Measurements from ENCODE around the gene C2orf92.
"Not testable (repeated sequence)": the region's sequence is repeated elsewhere in the genome, so short reads cannot be mapped to it uniquely, and the experiment has no call there.

Gene C2orf92

DNA sequence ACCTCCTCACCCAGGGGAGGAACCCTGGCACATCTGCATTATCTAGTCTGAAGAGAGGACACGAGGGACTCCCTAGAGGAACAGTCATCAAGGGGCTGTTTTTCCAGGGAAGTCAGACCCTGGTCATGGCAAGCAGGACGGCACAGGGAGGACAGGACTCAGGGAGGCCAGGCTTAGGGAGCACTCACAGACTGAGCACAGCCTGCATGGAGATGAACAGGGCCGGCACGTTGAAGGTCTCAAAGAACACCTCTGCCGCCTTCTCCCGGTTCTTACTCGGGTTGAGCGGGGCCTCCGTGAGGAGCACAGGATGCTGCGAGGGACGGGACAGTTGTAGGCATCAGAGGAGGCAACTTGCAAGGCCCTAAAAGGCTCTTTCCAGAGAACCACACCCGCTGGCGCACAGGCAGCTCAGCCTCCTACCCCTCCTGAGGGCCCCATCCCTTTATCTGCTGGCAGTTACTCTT is 10.8 kb upstream of the C2orf92 start:
- no peak for DNase-seq
- intact Hi-C loops (cut with DNase I): no loop called here

DNA sequence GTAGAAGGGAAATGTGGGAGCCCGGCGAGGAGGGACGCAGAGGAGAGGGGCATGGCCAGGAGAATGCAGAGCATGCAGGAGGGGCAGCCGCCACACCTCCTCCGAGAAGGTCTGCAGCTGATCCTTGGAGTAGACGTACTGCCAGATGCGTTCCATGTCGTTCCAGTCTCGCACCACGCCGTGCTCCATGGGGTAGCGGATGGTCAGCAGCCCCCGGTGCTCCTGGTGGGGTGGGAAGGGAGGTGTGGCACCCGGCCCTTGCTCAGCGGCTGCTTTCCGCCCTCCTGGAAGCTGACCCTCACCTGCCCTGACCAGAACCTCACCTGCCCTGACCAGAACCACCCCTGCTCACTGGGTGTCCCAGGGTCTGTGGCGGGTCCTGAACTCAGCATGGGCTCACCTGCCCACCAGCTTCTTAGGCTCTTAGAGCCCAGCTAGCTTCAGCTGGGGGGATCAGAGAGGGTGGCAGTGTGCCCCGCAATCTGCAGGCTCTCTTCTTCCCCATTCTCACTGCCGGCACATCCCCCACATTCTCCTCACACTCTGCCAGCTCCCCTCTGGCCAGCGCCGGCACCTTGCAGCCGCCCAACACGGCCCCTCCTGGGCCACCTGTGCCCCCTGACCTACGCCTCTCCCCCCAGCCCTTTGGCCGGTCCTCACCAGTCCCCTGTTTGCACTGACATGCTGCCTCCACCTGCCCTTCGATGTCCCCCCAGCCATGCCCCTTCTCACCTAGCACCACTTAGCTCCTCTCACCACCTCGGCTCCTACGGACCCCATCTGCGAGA is 10.1 kb upstream of the C2orf92 start:
- intact Hi-C loops (cut with DNase I): no loop called here
- no peak for DNase-seq

DNA sequence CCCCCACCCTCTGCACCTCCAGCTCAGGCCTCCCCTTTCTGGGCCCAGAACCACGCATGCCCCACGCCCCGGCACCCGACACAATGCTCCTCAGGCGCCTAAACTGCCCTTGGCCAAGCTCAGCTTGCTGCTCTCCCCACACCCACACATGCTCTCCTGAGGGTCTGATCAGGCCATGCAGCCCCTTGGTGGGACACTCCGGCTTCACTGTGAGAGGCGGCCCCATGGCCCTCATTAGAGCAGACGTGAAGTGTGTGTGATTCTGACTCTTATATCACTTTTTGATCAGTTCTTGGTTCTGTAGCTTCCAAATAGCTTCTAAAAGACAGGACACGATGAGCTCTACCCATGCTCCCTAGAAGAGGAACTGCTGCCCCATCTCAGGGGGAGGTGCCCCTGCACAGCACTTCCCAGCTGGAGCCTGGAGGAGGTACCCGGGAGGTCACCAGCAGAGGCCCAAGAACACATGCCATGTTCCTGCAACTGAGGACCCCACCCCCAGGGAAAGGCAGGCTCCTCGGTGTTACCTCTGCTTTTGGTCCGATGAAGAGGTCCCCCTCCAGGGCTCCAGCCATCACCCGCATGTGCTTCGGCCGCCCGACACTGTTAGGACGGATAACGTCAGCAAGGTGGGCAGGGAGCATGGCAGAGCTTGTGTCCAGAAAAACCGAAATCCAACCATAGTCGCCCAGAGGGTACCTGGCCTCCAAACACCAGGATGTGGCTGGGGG is 9.3 kb upstream of the C2orf92 start:
- intact Hi-C loops (cut with DNase I): no loop called here
- DNase-seq: no peak

DNA sequence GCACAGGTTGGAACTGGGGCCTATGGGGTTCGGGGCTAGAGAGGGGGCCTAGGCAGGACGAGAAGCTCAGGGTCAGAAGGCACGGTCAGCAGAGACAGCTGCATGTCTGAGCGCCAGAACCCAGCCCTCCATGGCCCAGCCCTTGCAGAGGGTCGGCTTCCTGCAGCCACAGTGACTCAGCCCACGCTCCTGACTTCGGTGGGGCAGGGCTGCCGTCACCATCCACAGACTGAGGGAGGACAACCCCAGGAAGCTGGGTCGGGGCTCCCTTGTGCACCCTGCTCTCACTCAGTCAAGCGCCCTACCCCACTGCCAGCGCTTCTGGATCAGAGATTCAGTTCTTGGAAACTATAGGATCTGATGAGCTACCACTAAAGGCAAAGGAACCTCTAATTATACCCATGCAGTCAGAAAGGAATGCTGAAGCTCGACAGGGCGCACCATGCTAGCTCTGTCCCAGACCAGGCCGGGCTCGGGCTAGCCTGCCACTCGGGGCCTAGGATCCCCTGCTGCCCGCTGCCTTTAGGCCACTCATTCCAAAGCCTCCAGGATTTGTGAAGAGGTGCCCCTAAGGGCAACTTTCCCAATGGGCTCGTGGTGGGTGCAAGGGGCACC is 8.6 kb upstream of the C2orf92 start:
- no peak for DNase-seq
- intact Hi-C loops (cut with DNase I): no loop called here

DNA sequence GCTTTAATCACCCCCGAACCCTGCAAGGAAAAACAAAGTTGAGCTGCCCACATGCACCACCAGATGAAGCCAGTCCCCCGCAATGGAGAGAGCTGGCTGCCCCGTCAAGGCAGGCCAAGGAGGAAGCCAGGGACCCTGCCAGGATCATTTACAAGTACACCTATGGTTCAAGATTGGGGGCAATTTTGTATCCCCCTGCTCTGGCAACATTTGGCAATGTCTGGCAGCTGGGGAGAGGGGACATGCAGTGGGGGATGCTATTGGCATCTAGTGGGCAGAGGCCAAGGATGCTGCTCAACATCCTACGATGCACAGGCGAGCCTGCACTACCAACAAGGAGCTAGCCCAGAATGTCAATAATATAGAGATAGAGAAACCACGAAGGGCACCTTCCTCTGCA is 7.6 kb upstream of the C2orf92 start:
- DNase-seq: no peak
- intact Hi-C loops (cut with DNase I): no loop called here

DNA sequence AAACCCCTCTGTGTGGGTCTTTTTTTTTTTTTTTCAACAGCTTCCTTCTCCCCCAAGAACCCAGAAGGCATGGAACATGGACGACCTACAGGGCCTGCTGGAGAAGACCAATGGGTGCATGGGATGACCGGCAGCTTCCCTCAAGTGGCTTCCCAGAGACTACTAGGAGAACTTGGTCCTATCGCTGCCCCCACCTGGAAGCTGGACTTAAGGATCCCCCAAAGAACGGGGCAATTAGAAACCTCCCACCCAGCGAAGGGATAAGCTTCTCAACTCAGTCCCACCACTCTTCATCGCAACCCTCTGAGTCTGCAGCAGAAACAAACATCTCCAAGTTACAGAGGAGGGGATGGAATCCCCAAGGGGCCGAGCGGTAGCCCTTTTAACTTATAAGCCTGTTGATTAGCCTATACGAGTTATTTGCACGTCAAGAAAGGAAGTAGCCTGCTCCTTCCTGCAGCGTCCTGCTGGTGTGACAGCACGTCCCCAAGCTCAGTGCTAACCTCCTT is 7.1 kb upstream of the C2orf92 start:
- intact Hi-C loops (cut with DNase I): no loop called here
- no peak for DNase-seq

DNA sequence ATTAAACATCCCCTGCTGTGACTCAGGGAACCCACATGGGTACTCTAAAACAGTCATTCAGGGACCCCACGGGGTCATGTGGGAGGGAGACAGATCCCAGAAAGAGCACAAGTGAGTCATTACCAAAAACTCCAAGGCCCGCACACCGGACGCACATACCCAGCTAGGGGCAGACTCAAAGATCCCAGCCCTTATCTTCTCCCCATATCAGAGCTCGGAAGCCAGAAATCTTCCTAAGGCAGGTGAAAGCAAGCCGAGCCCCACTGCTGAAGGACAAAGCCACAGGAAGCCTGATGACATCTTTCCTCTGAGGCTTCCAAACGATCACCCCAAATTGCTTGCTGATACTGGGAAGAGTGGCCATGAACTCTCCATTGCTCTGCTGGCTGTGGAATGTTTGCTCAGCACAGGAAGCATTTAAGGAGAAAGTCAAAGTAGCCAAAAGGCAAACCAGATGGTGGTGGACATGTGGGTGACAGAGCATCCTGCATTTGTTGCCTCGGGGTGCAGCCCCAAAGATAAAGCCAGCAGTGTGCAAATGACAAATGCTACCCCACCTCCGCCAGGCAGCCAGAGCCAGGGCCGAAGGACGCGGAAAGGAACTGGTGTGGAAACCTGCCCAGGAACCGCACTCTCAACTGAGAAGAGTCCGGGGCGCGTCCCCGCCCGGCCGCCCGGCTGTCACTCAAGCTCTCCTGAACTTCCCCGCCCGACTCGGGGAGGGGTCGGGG is 6.5 kb upstream of the C2orf92 start:
- intact Hi-C loops (cut with DNase I): loop anchor here (1.0 kb wide), 1 partner anchor 17 kb away; the partner anchor contains the start of gene COX5B
- DNase-seq: peak; percentile 31 to 84 (median 67)

DNA sequence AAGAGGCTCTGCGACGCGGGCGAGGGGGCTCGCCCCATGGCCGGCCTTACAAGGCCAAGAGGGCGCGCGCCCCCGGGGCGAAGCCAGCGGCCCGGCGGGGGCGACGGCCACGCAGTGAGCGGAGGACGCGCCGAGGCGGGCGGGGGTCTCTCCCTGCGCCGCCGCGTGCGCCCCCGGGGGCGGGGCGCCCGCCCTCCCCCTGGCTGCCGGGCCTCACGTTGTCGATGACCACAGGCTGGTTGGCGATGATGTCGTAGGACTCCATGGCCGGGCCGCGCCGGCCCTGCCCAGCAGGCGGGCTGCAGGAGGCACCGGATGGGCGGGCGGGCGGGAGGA is 5.9 kb upstream of the C2orf92 start:
- intact Hi-C loops (cut with DNase I): loop anchor here (1.0 kb wide), 1 partner anchor 17 kb away; the partner anchor contains the start of gene COX5B
- DNase-seq: no peak

DNA sequence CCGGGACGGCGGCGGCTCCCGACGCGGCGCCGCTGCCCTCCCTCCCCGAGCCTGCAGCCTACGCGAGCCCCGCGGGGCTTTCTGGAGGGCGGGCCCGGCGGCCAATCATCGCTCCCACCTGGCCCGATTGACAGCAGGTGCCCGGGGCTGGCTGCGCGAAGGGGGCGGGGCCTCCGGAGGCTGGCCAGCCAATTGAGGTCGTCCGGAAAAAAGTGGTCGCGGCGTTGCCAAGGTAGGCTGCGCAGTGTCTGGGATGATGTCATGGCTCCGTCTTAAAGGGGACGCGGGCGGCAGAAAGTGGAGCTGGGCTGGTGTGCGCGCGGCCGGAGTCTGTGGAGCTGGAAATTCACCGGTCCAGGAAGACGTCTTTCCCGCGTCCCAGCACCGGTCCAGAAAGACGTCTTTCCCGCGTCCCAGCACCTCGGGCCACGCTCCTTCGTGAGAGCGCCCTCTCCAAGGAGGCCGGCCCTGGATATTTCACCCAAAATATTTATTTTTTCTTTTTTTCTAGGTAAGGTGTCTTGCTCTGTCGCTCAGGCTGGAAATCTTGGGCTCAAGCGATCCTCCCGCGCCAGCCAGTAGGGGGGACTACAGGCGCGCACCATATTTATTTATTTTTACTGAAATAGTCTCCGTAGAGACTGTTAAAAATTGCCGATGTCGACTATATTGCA is 5.4 kb upstream of the C2orf92 start, which contains the start of gene ACTR1B:
Gene ACTR1B, minus strand, starts transcription at position 83 of the 674 bp plus-strand sequence. CDS start 154 bp downstream, outside the sequence.
- intact Hi-C loops (cut with DNase I): loop anchor here (1.0 kb wide), 1 partner anchor 18 kb away; the partner anchor contains the start of gene COX5B
- DNase-seq: peak; percentile 96 to 99 (median 98)

DNA sequence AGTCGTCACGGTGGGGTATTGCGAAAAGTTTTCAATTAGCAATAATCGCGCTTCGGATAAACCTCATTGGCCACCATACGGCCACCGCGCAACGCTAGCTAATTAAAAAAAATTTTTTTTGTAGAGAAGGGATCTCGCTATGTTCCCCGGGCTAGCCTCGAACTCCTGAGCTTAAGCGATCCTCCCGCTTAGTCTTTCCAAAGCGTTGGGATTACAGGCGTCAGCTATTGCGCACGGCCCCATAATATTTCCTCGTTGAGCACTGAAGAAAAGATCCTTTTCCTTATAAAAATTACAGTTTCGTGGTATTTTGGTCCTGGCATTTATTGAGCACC is 4.9 kb upstream of the C2orf92 start:
- peak in 1 of 42 donors; percentile 19 for DNase-seq
- intact Hi-C loops (cut with DNase I): no loop called here

DNA sequence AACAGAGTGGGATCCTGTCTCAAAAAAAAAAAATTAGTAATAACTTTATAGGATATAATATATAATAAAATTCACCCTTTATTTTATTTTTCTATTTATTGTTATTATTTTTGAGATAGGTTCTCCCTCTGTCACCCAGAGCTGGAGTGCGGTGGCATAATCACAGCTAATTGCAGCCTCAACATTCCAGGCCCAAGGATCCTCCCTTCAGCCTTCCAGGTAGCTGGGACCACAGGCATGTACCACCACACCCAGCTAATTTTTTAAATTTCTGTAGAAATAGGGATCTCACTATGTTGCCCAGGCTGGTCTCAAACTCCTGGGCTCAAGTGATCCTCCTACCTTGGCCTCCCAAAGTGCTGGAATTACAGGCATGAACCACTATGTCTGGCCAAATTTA is 958 bp downstream of the C2orf92 start:
- intact Hi-C loops (cut with DNase I): no loop called here
- no peak for DNase-seq

DNA sequence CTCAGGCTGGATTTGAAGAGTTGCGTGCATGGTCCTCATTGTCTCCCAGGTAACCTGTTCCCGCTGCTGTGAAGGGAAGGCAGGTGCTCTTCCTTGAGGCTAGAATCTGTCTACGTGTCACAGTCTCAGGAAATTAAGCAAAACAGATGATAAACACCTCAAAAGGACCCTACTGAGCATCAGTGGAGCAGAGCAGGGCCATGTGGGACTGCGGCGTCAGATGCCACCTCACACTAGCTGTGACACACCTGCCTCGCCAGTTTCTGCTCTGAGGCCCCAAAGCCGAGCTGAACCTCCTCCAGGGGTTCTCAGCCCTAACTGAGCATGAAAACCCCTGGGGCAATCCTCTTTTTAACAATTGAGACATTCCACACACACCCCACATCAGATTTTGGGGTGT is 2.0 kb downstream of the C2orf92 start:
- no peak for DNase-seq
- intact Hi-C loops (cut with DNase I): no loop called here

DNA sequence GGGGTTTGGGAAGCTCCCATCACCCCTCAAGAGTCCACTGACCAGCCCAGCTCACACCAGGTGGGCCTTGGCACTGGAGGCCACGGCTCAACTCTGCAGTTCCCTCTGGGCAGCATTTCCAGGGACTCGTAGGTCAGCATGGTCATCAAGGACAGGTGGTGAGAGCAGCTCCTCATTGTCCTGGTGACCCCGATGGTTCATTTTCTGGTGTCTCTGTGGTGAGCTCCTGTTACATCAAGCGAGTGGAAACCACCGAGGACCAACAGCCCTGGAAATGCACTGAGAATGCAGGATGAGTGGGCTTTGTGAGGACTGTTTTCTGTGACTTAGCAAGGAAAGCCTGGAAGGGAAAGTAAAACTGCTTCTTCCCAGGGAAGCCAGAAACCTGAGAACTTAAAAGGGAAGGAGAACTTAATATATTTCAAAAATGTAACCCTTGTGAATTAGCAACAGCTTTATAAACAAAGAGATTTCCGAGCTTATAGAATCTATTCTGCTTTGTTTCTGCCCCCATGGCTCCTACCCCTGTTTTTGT is 3.2 kb downstream of the C2orf92 start:
- DNase-seq; intact Hi-C loops (cut with DNase I): not testable (repeated sequence)

DNA sequence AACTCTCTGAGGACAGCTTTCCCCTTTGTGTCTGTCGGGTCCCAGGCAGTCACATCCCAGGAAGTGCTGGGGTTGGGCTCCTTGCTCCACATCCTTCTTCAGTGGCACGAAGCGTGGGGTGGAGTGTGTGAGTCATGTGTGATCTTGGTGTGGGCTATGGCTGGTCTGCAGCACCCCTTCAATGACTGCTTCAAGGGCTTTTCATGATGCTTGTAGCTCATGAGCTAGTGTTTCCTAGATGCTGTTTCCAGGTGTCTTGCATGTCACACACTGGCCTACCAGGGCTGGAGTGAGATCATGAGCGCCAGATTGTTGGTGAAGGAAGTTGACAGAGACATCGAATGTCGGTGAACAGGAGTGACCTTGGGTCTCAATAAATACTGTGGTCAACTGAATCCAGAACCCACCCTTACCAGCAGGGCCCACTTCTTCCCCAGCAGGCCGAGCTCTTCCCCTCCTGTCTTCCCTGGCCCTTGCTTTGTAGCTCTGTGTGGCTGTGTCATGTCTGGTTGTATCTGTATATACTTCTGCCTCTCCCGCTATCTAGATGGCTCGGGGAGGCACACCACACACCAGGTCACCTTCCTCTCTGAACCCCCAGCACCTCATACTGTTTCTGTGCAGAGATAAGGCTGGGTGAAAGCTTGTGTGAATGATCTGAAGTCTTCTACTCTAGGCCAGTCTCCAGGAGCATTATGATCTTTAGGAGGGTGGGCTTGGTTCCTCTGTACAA is 3.8 kb downstream of the C2orf92 start:
- intact Hi-C loops (cut with DNase I): no loop called here
- peak in 1 of 42 donors; percentile 58 for DNase-seq

DNA sequence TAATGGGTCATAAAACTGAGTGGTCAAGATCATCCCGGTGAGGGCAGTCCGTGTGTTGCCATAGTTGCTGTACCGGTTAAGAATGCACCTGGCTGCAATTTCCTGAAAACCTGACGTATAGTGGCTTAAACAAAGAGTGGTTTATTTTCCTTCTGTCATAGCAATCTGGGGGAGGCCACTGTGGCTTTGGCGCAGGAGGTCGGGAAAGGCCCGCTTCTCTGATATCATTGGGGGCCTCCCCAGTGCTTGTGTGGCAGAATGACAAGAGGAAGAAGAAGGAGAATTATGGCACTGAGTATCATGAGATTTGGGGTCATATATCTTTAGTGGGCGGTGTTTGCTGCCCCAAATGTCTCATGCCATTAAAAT is 4.4 kb downstream of the C2orf92 start:
- intact Hi-C loops (cut with DNase I): no loop called here
- no peak for DNase-seq

DNA sequence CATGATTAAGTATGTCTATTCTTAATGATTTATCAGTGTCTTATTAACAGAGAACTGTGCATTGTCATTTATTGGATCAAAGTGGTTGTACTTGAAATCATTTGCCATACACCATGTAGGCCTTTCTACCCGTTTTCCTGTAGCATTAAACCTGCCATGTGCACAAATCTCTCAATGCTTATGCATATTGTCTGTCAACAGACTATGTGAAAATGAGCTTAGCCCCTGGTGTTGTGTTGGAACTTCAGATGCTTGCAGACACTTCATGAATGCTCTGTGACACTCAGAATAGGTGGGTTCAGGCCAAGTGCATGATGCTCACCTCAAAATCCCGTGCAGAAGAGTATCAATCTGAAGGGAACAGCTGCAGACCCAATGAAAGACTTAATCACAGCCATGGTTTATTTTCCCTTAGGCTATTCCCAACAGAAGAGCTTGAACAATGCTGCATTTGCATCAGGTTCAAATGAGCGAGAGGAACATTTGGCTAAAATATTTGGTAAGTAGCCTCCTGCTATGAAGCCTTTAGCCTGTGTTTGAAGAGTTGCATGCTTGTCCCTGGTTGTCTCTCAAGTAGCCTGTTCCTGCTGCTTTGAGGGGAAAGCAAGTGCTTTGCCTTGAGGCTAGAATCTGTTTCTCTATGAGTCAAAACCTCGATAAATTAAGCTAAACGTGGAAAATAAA is 6.1 kb downstream of the C2orf92 start:
- no peak for DNase-seq
- intact Hi-C loops (cut with DNase I): no loop called here

DNA sequence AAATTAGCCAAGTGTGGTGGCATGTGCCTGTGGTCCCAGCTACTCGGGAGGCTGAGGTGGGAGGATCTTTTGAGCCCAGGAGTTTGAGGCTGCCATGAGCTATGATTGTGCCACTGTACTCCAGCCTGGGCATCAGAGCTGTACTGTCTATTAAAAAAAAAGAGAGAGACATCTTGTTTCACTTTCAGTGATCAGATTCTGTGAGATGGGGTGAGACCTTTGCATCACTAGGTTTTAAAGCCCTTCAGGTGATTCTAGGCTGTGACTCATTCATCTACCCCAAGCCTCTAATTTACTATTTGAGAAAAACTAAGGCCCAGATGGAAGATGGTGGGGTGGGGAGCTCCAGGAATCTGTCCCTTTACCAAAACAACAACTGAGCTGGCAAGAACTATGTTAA is 7.1 kb downstream of the C2orf92 start:
- intact Hi-C loops (cut with DNase I): no loop called here
- DNase-seq: no peak
